Activated CD4-positive, alpha-beta T cell treated with anti-CD3 and anti-CD28 coated beads for 4 hours (primary cell): ENCODE measurements around the gene HSBP1L1.

ENCODE experiments used
- DNase-seq, 2 donors: peaks; one replicate each; pipeline ENCODE4 v3.0.0-alpha.2; 2020

Gene HSBP1L1

GRCh38 chr18:79930020-79930642 lies 34.3 kb upstream of the HSBP1L1 start:
- no peak for DNase-seq

DNA sequence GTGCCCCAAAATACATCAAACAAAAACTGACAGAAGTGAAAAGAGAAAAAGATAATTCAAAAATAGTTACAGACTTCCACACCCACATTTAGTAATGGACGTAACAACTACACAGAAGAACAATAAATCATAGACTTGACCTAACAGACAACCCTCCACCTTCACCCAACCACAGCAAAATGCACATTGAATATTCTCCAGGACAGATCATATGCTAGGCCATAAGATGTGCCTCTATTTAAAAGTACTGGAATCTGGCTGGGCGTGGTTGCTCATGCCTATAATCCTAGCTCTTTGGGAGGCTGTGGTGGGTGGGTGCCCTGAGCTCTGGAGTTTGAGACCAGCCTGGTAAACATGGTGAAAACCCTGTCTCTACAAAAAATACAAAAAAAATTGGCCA lies 33.0 kb upstream of the HSBP1L1 start:
- no peak for DNase-seq

- no peak for DNase-seq
These were observed 31.5 kb upstream of the HSBP1L1 start for GRCh38 chr18:79932907-79933306.

- no peak for DNase-seq
These were observed 30.7 kb upstream of the HSBP1L1 start for GRCh38 chr18:79933765-79934164.

- DNase-seq = no peak
These were observed 29.9 kb upstream of the HSBP1L1 start for GRCh38 chr18:79934311-79935097.

GRCh38 chr18:79935098-79935480 lies 29.4 kb upstream of the HSBP1L1 start:
- no peak for DNase-seq

DNA sequence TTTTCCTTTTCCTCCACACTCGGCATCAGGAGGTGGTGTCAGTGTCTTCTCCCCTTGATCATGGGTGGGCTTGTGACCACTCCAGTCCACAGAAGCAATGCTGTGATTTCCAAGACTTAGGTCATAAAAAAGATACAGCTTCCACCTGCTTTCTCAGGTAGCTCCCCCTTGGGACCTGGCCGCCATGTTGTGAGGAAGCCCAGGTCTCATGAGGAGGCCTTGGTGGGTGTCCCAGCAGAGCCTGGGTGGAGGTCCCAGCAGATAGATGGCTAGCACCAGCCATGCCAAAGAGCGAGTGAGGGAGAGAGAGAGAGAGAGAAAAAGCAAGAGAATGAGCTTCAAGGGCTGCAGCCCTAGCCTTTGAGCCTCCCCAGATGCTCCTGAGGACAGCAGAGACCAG lies 28.9 kb upstream of the HSBP1L1 start:
- no peak for DNase-seq

- DNase-seq = no peak
These were observed 28.5 kb upstream of the HSBP1L1 start for GRCh38 chr18:79935925-79936324.

DNA sequence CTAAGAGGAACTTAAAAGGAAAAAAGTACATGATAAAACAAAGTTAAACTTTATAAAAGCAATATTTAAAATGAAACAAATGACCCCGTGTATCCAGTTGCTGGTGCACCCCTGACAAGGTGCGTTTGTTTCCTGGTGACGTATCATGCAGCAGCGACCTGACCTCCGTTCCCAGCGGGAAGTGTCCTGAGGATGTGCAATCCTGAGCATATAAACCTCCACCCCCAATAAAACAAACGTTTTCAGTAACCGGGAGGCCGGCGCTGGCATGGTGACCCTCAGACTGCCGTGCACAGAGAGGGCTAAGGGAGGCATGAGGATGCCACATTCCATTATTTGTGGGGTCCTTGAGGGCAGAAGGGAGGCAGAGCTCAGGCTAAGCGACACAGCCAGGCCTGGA lies 27.8 kb upstream of the HSBP1L1 start:
- DNase-seq = no peak

GRCh38 chr18:79937103-79937860 lies 27.2 kb upstream of the HSBP1L1 start:
- no peak for DNase-seq

DNA sequence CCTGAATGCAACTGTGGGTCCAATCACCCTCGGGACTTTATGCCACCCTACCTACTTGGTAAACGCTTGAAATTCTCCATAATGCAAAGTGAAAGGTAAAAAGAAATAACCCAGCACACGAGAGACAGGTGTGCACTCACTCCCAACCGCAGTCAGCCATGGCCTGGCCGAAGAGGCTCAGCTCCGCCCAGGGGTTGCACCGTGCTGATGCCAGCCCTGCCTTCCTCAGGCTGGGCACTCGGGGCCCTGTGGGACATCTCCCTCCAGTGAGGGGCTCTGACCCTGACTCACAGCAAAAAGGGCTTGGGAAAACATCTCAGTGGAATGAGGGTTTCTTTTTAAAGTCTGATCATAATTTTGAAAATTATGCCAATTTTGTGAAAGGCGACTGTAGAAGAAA lies 26.2 kb upstream of the HSBP1L1 start:
- DNase-seq = no peak

GRCh38 chr18:79939096-79939495 lies 25.3 kb upstream of the HSBP1L1 start:
- no peak for DNase-seq

DNA sequence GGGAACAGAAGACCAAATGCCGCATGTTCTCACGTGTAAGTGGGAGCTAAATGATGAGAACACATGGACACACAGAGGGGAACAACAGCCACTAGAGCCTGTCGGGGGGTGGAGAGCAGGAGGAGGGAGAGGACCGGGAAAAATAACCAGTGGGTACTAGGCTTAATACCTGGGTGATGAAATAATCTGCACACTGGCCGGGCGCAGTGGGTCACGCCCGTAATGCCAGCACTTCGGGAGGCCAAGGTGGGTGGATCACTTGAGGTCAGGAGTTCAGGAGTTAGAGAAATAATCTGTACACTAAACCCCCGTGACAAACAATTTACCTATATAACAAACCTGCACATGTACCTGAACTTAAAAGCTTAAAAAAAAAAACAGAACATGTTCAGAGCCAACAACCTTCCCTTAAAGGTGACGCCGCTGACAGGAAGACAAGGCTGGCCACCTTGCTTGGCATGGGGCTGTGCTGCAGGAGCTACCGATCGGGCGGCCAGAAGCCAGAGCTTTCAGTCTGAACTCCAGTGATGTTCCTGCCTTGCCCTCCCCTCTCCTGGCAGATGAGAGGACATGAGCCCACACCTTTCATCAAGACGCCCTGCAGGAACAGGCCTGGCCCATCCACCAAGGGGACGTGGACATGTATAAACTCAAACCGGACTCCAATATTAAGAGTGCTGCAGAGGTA lies 24.2 kb upstream of the HSBP1L1 start:
- no peak for DNase-seq

GRCh38 chr18:79940814-79941472 lies 23.5 kb upstream of the HSBP1L1 start:
- DNase-seq = no peak

DNA sequence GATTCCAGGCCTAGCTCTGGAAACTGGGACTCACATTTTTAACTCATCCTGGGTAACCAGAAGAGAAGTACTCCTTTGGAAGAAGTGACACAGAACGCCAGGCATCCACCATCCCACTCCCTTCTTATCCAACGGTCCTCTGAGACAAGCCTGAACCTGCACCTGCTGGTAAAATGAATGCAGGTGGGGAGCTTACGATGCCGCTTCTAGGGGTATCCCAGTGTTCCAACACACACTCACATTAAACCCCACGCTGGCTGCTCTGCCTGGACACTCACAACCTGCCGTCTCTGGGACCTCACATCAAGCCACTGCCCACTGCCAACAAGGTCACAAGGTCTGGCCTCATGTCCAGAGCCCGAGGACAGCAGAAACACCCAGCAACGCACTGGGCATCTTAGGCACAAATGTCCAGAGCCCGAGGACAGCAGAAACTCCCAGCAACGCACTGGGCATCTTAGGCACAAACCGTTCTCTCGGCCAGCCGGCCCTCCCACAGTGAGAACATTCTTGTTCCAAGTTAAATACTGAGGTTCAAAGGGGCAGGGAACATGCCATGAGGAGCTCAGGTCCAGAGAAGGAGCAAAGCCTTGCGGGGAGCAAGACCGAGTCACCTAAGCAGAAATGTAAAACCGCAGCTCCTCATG lies 22.8 kb upstream of the HSBP1L1 start:
- DNase-seq = no peak

GRCh38 chr18:79942211-79942610 lies 22.2 kb upstream of the HSBP1L1 start:
- DNase-seq = no peak

GRCh38 chr18:79942786-79943607 lies 21.4 kb upstream of the HSBP1L1 start:
- DNase-seq = no peak

- no peak for DNase-seq
These were observed 20.8 kb upstream of the HSBP1L1 start for GRCh38 chr18:79943608-79944125.

- DNase-seq = peak in 1 of 2 donors; percentile 20
These were observed 20.2 kb upstream of the HSBP1L1 start for GRCh38 chr18:79944126-79944731.

GRCh38 chr18:79944746-79945117 lies 19.7 kb upstream of the HSBP1L1 start:
- DNase-seq = no peak
